DND-41 (cell line): ENCODE measurements around the gene RITA1.

ENCODE experiments used
- CTCF ChIP-seq: IDR thresholded peaks from 2 replicates; pipeline ENCODE4 v1.5.1; 2012; ENCODE audit warnings: borderline replicate concordance, low read length, moderate library complexity, mild to moderate bottlenecking; ENCODE audit not compliant: poor library complexity, severe bottlenecking; ENCODE audit errors: extremely low read depth
- EZH2 ChIP-seq: IDR thresholded peaks from 3 replicates; pipeline ENCODE4 v1.6.1; 2012; ENCODE audit warnings: borderline replicate concordance, low read depth, mild to moderate bottlenecking, moderate library complexity, low read length, inconsistent platforms; ENCODE audit not compliant: severe bottlenecking

GRCh38 chr12:113140706-113141105, 44.8 kb upstream of the RITA1 start:
- TF ChIP-seq CTCF: no peak
- TF ChIP-seq EZH2: no peak
